NCI-H446 (cell line): ENCODE results near the gene HILPDA.
"Not testable (repeated sequence)": the region's sequence is repeated elsewhere in the genome, so short reads cannot be mapped to it uniquely, and the experiment has no call there.

Source experiments
- DNase-seq, 2 experiments: peaks; one replicate each; lab custom pipeline; 2025; lab: John Stamatoyannopoulos, UW

Gene HILPDA

DNA sequence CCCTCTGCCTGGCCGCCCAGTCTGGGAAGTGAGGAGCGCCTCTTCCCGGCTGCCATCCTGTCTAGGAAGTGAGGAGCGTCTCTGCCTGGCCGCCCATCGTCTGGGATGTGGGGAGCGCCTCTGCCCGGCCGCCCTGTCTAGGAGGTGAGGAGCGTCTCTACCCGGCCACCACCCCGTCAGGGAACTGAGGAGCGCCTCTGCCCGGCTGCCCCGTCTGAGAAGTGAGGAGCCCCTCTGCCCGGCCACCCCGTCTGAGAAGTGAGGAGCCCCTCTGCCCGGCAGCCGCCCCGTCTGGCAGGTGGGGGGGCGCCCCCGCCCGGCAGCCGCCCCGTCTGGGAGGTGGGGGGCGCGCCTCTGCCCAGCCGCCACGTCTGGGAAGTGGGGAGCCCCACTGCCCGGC, 7.7 kb downstream of the HILPDA start:
- DNase-seq, result not testable (repeated sequence)

DNA sequence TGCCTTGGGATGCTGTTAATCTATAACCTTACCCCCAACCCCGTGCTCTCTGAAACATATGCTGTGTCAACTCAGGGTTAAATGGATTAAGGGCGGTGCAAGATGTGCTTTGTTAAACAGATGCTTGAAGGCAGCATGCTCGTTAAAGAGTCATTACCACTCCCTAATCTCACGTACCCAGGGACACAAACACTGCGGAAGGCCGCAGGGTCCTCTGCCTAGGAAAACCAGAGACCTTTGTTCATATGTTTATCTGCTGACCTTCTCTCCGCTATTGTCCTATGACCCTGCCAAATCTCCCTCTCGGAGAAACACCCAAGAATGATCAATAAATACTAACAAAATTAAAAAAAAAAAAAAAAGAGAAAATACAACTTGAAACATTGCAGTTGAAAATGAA, 8.3 kb downstream of the HILPDA start:
- DNase-seq, result not testable (repeated sequence)

DNA sequence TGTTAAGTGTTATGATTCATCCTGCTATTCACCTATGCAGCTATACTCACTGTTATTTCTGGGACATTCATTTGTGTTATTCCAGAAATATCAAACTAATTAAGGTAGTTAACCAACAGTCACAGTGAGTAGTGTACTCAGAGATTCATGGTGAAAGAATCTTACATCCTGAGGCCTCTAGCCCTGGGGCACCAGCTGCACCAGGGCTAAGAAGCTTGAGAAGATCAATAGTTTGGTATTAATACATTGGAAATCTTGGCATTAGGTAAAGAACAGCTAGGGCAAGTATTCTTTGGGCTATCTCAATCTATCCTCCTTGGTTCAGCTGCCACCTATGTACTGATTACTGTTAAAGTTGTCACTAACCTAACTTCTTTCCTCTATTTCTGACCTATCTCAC, 11.2 kb downstream of the HILPDA start:
- DNase-seq, result not testable (repeated sequence)

DNA sequence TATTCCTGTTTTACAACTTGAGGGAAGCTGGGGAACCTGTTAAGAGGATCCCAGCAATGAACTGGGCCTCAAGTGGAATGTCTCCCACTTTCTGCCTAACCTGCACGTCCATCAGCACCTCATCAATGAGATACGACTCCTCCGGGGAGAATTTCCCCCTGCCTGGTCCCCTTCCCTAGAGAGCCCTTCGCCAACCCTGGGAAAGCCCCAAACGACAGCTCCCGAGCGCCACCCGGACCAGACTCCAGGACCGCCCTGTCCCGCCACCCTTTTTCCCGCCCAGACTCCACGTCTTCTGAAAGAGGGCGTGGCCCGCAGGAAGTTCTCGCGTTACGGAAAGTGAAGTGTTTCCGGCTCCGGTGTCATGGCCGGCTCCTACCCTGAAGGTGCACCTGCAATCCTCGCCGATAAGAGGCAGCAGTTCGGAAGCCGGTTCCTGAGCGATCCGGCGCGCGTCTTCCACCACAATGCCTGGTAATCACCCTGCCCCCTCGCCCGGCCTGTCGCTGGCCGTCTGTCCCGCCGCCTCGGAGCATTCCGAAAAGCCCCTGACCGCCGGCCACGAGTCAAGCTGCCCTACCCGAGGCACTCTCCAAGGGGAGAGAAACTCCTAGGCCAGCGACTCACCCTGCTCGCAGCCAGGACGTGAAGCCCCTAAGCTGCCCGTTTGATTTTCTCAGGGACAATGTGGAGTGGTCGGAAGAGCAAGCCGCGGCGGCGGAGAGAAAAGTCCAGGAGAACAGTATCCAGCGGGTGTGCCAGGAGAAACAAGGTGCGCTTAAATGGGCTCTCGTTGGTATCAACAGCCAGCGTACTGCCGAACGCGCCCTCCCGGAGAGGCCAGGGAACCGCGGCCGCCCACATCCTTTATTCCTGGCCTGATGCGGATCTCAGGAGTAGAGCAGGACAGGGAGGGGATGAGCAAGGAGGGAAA, 21.0 kb downstream of the HILPDA start, which contains the start of gene METTL2B:
METTL2B (plus strand) TSS at position 347 of the 934 bp plus-strand sequence; CDS start at position 365, 18 bp downstream.
- DNase-seq, result peak; percentile 78 to 92

DNA sequence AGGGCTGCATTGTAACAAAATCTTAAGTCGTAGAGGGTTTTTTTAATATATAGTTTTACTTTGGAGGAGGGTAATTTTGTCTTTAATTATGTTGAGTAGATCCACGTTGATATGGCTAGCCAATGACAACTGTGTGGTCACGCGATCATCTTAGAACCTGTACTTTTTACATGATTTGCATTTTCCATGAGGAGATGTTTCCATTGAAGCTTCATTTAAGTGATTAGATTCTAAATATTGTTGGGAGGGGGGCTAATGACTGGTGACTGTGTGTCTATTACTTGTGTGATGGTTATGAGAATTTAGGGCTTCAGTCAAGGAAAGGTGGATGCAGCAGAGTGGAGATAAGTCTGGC, 21.6 kb downstream of the HILPDA start:
- DNase-seq, result not testable (repeated sequence)

DNA sequence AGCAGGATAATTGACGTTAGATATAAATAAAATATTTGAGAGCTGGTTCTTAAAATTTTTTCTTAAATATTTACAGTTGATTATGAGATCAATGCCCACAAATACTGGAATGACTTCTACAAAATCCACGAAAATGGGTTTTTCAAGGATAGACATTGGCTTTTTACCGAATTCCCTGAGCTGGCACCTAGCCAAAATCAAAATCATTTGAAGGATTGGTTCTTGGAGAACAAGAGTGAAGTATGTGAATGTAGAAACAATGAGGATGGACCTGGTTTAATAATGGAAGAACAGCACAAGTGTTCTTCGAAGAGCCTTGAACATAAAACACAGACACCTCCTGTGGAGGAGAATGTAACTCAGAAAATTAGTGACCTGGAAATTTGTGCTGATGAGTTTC, 23.4 kb downstream of the HILPDA start:
- DNase-seq, result not testable (repeated sequence)

DNA sequence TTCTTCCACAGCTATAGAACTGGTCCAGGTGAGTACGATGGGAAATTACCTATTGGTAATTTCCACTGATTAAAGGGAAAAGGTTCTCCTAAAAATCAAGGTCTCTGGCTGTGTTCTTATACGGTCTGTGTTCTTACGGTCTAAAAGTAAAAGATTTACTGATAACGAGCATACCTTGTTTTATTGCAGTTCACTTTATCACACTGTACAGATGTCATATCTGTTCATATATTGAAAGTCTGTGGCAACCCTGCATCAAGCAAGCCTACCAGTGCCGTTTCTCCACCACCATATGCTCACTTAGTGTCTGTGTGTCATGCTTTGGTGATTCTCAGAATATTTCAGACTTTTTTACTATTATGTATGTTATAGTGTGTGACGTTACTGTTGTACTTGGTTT, 32.5 kb downstream of the HILPDA start:
- not testable (repeated sequence) for DNase-seq

DNA sequence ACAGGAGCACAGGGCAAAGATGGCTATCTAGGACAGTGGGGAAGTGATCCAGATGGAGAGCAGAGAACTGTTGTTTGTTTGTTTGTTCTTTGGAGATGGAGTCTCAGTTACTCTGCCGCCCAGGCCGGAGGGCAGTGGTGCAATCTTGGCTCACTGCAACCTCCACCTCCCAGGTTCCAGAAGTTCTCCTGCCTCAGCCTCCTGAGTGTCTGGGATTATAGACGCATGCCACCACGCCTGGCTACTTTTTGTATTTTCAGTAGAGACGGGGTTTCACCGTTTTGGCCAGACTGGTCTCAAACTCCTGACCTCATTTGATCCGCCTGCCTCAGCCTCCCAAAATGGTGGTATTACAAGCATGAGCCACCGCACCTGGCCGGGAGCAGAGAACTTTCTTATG, 41.7 kb downstream of the HILPDA start:
- DNase-seq, result no peak

DNA sequence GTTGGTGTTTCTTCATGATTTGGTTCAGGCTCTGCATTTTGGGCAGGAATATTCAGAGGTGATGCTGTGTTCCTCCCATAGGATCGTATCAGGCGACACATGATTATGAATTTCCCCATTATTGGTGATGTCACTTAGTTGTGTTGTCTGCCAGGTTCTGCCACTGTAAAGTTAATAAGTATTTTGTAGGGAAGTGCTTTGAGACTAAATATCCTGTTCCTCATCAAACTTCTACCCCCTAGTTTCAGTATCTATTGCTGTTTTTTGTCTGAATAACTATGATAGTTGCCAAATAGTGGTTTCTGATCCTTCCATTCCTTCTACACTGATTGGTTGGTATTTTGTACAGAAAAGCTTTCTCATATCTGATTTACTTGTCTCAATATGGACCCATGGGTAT, 49.7 kb downstream of the HILPDA start:
- not testable (repeated sequence) for DNase-seq

DNA sequence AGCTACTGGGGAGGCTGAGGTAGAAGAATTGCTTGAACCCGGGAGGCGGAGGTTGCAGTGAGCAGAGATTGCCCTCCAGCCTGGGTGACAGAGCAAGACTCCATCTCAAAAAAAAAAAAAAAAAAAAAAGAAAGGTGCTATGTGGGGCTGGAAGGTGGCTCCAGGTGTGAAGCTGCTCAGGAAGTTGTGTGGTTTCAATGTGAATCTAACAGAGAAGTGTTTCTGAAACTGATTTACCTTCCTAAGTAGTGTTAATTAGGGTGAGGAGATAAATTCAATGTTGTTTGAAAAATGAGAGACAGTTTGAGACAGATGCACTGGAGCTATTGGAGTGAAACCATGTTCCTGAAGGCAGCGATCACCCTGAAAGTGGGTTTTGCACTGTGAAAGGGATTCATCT, 51.1 kb downstream of the HILPDA start:
- not testable (repeated sequence) for DNase-seq

DNA sequence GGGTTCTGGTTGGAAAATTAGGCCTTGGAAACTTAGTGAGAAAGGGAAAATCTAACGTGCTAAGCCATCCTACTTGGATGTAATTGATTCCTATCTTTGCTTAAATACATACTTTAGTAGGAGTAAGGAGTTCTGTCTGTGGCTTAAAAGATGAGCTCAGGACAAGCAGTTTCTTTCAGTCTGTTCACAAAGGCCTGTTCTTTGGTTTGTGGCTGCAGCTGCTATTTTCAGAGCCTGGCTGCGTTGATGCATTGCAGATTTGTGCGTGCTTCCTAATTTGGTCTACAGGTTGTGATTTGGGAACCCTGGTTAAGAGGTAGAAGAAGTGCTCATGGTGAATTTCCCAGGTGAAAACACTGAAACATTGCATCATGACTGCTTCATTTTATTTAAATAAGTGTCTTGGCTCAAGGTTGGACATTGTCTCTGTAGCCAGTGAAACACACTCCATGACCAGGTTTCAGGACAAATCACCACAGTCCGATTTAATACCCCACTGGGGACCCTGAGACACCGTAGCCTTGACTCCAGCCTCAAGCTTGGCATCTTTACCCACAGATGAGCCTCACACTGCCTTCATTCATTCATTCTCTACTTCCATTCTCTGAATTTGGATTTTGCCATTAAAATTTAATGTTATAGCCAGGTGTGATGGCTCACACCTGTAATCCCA, 51.8 kb downstream of the HILPDA start:
- not testable (repeated sequence) for DNase-seq
